Osteoblast (primary cell): ENCODE data around the gene PTAFR. TPM values are rescaled to one million over a fixed set of nuclear protein-coding genes. Genes with fewer than 3 reads are reported as not detected.

Experiments used
- DNase-seq: peaks from one replicate; pipeline ENCODE4 v3.0.0; 2011; ENCODE audit warnings: low spot score, mixed read lengths; ENCODE audit not compliant: insufficient read length; ENCODE audit errors: missing footprints
- H2AFZ ChIP-seq: 2 replicates; pipeline ENCODE4 v1.6.0; 2011; ENCODE audit warnings: mild to moderate bottlenecking, low read length
- H3K27ac ChIP-seq: 2 replicates; pipeline ENCODE4 v1.5.1; 2011; ENCODE audit warnings: mild to moderate bottlenecking, low read depth, low read length, moderate library complexity
- H3K27me3 ChIP-seq: 2 replicates; pipeline ENCODE4 v1.6.0; 2012; ENCODE audit warnings: mild to moderate bottlenecking, control low read depth, inconsistent platforms, low read length, moderate library complexity; ENCODE audit not compliant: insufficient read depth
- H3K36me3 ChIP-seq: 2 replicates; pipeline ENCODE4 v1.5.1; 2011; ENCODE audit warnings: mild to moderate bottlenecking, low read length, control low read depth, moderate library complexity; ENCODE audit not compliant: insufficient read depth
- H3K4me1 ChIP-seq: 2 replicates; pipeline ENCODE4 v1.5.1; 2011; ENCODE audit warnings: mild to moderate bottlenecking, low read length, control low read depth, moderate library complexity; ENCODE audit not compliant: insufficient read depth
- H3K4me2 ChIP-seq: 2 replicates; pipeline ENCODE4 v1.6.0; 2011; ENCODE audit warnings: mild to moderate bottlenecking, low read length; ENCODE audit not compliant: insufficient read depth
- H3K4me3 ChIP-seq: fragments of 200-600 bp; sonication (generic); 3 replicates; pipeline ENCODE4 v1.5.1; 2012; ENCODE audit warnings: mild to moderate bottlenecking, low read length, inconsistent platforms; ENCODE audit not compliant: insufficient read depth
- H3K79me2 ChIP-seq: 2 replicates; pipeline ENCODE4 v1.6.0; 2012; ENCODE audit warnings: mild to moderate bottlenecking, low read length, control low read depth, inconsistent platforms; ENCODE audit not compliant: insufficient read depth
- H3K9me3 ChIP-seq: 2 replicates; pipeline ENCODE4 v1.5.1; 2011; ENCODE audit warnings: low read depth, low read length, control low read depth
- H4K20me1 ChIP-seq: 2 replicates; pipeline ENCODE4 v1.6.0; 2012; ENCODE audit warnings: mild to moderate bottlenecking, low read length, control low read depth; ENCODE audit not compliant: insufficient read depth
- CTCF ChIP-seq: IDR thresholded peaks from 2 replicates; pipeline ENCODE4 v1.5.1; 2011; ENCODE audit warnings: mild to moderate bottlenecking, low read depth, low read length, moderate library complexity; ENCODE audit errors: extremely low read depth
- total RNA-seq: library from RNA; depleted of rRNA; stranded (reverse); fragments of >200 nt; gene quantifications from 2 replicates; pipeline ENCODE4 v1.2.3, GENCODE V29; 2012

Gene PTAFR
- total RNA-seq, 1 donor = under 0.01 TPM

- Histone ChIP-seq H3K4me2 (no peak overlapping the region), H3K9me3 (no peaks in the 10 kb centered on the region), H2AFZ (peak overlapping the region; percentile 63), H3K27ac (no peak overlapping the region), H3K36me3 (no peaks in the 10 kb centered on the region), H3K27me3 (no peaks in the 10 kb centered on the region), H3K4me3 (no peak overlapping the region), H4K20me1 (no peaks in the 10 kb centered on the region), H3K4me1 (peaks cover 10% of the 10 kb centered on the region), H3K79me2 (no peaks in the 10 kb centered on the region)
- peak; percentile 51 for DNase-seq
- no peak for TF ChIP-seq CTCF
These were observed 65.9 kb downstream of the PTAFR start for GRCh38 chr1:28110555-28110954.

- no peaks in the 10 kb centered on the region for H3K79me2 ChIP-seq
- no peaks in the 10 kb centered on the region for H4K20me1 ChIP-seq
- H2AFZ ChIP-seq = no peak overlapping the region
- H3K27me3 ChIP-seq = no peaks in the 10 kb centered on the region
- no peaks in the 10 kb centered on the region for H3K9me3 ChIP-seq
- H3K4me3 ChIP-seq = no peak overlapping the region
- no peak overlapping the region for H3K4me2 ChIP-seq
- TF ChIP-seq CTCF = no peak
- no peak overlapping the region for H3K27ac ChIP-seq
- peaks cover 17% of the 10 kb centered on the region for H3K4me1 ChIP-seq
- H3K36me3 ChIP-seq = no peaks in the 10 kb centered on the region
- DNase-seq = no peak
These were observed 66.9 kb downstream of the PTAFR start for GRCh38 chr1:28109639-28110038.

GRCh38 chr1:28108001-28108400, 68.5 kb downstream of the PTAFR start:
- no peaks in the 10 kb centered on the region for H3K36me3 ChIP-seq
- no peaks in the 10 kb centered on the region for H3K79me2 ChIP-seq
- no peak for DNase-seq
- no peaks in the 10 kb centered on the region for H3K27me3 ChIP-seq
- no peak overlapping the region for H3K4me3 ChIP-seq
- H3K9me3 ChIP-seq = no peaks in the 10 kb centered on the region
- peaks cover 16% of the 10 kb centered on the region for H3K4me1 ChIP-seq
- no peak overlapping the region for H3K27ac ChIP-seq
- no peak overlapping the region for H3K4me2 ChIP-seq
- TF ChIP-seq CTCF = no peak
- no peaks in the 10 kb centered on the region for H4K20me1 ChIP-seq
- H2AFZ ChIP-seq = no peak overlapping the region

- DNase-seq = peak; percentile 77
- Histone ChIP-seq H3K4me3 (peak overlapping the region; percentile 62), H4K20me1 (no peaks in the 10 kb centered on the region), H3K27me3 (no peaks in the 10 kb centered on the region), H3K79me2 (no peaks in the 10 kb centered on the region), H3K4me2 (peak overlapping the region; percentile 86), H3K9me3 (no peaks in the 10 kb centered on the region), H2AFZ (peak overlapping the region; percentile 87), H3K4me1 (peaks cover 9% of the 10 kb centered on the region), H3K36me3 (no peaks in the 10 kb centered on the region), H3K27ac (no peak overlapping the region)
- no peak for TF ChIP-seq CTCF
These were observed 71.5 kb downstream of the PTAFR start for GRCh38 chr1:28104866-28105467.
